OCI-LY7 (cell line): ENCODE measurements around the gene STX8. TPM values are rescaled to one million over a fixed set of nuclear protein-coding genes. Genes with fewer than 3 reads are reported as not detected.

Experiments used
- BruUV-seq: library from RNA; stranded (reverse); fragments of 400-500 nt; replicated peaks from 2 replicates; lab custom pipeline; 2021; lab: Mats Ljungman, UMichigan
- CTCF ChIA-PET: fragments of 300-600 bp; sonication (Branson Sonifier 250); formaldehyde crosslinking; loops from one replicate; lab custom pipeline; 2022; ENCODE audit warnings: antibody characterized with exemption; ENCODE audit not compliant: unreplicated experiment; lab: Charles Lee
- POLR2A ChIA-PET: fragments of 300-600 bp; sonication (Branson Sonifier 250); formaldehyde crosslinking; loops from one replicate; lab custom pipeline; 2022; ENCODE audit warnings: antibody characterized with exemption; lab: Charles Lee
- DNase-seq: peaks from one replicate; pipeline ENCODE4 v3.0.0-alpha.2; 2015; ENCODE audit warnings: low spot score
- H2AFZ ChIP-seq: fragments of 200-600 bp; sonication (generic), shearing (Covaris generic); 2 replicates; pipeline ENCODE4 v1.6.1; 2014; ENCODE audit warnings: mild to moderate bottlenecking, antibody characterized with exemption, low read length, moderate library complexity
- H3K27ac ChIP-seq: fragments of 200-600 bp; sonication (generic); 2 replicates; pipeline ENCODE4 v1.5.1; 2014; ENCODE audit warnings: mixed run types, low read depth, mild to moderate bottlenecking, moderate library complexity, low read length, inconsistent platforms; ENCODE audit not compliant: poor library complexity, severe bottlenecking
- H3K36me3 ChIP-seq: fragments of 200-600 bp; sonication (generic); 2 replicates; pipeline ENCODE4 v1.6.1; 2014; ENCODE audit warnings: mild to moderate bottlenecking, antibody characterized with exemption, low read length, moderate library complexity, mixed read lengths; ENCODE audit not compliant: insufficient read depth
- H3K4me1 ChIP-seq: fragments of 200-600 bp; sonication (generic); 2 replicates; pipeline ENCODE4 v1.5.1; 2014; ENCODE audit warnings: mild to moderate bottlenecking, low read length; ENCODE audit not compliant: insufficient read depth, poor library complexity, severe bottlenecking
- H3K4me2 ChIP-seq: fragments of 200-600 bp; sonication (generic); 2 replicates; pipeline ENCODE4 v1.6.1; 2014; ENCODE audit warnings: mild to moderate bottlenecking, low read length
- H3K4me3 ChIP-seq: fragments of 200-600 bp; sonication (generic); 2 replicates; pipeline ENCODE4 v1.5.1; 2014; ENCODE audit warnings: mild to moderate bottlenecking, low read depth, low read length; ENCODE audit not compliant: poor library complexity, severe bottlenecking
- H3K79me2 ChIP-seq: fragments of 200-600 bp; sonication (generic); 2 replicates; pipeline ENCODE4 v1.6.1; 2016; ENCODE audit warnings: low read depth, mild to moderate bottlenecking, low read length, moderate library complexity, mixed read lengths; ENCODE audit not compliant: insufficient read depth
- H3K9me2 ChIP-seq: fragments of 200-600 bp; sonication (generic); 2 replicates; pipeline ENCODE4 v1.6.1; 2016; ENCODE audit warnings: mild to moderate bottlenecking, low read length, mixed read lengths; ENCODE audit not compliant: insufficient read depth
- H3K9me3 ChIP-seq: fragments of 200-600 bp; sonication (generic); 2 replicates; pipeline ENCODE4 v1.6.1; 2014; ENCODE audit warnings: mild to moderate bottlenecking, mixed run types, low read length, mixed read lengths
- H4K20me1 ChIP-seq: fragments of 200-600 bp; sonication (generic); 2 replicates; pipeline ENCODE4 v1.6.1; 2014; ENCODE audit warnings: mild to moderate bottlenecking, antibody characterized with exemption, low read length, moderate library complexity, mixed read lengths; ENCODE audit not compliant: insufficient read depth
- CTCF ChIP-seq: fragments of 200-600 bp; sonication (generic); conservative IDR thresholded peaks from 2 replicates; pipeline ENCODE4 v1.5.1; 2014; ENCODE audit warnings: mild to moderate bottlenecking, antibody characterized with exemption, low read length, moderate library complexity, mixed read lengths
- EZH2phosphoT487 ChIP-seq: fragments of 200-600 bp; sonication (generic); IDR thresholded peaks from 2 replicates; pipeline ENCODE4 v1.6.1; 2018; ENCODE audit warnings: low read depth, borderline replicate concordance, mild to moderate bottlenecking, mixed run types, antibody characterized with exemption, low read length, moderate library complexity, mixed read lengths
- intact Hi-C: fragments of 100-400 bp; cut with micrococcal nuclease; formaldehyde crosslinking; loops from one replicate; pipeline ENCODE4 v1.10.0; 2022; ENCODE audit not compliant: unreplicated experiment
- total RNA-seq, 2 experiments: library from RNA; depleted of rRNA in 1 of 2; stranded (reverse); fragments of >200 nt in 1 of 2; shearing (Covaris generic) in 1 of 2; gene quantifications; 2 replicates each; pipeline ENCODE4 v1.2.3, GENCODE V29; 2014 to 2022

The STX8 gene
- total RNA-seq, 2 experiments from 2014 or later, result 56.7 to 69.0 TPM

- ChIA-PET POLR2A (interaction anchor here (0.9 kb wide), 1 partner anchor 10 kb away, joined by 6 read pairs; no protein-coding TSS in a partner anchor), CTCF (no interaction called here)
- Histone ChIP-seq H3K4me1 (no peaks in the 10 kb centered on the region), H3K4me3 (no peak overlapping the region), H3K36me3 (no peaks in the 10 kb centered on the region), H3K9me3 (no peaks in the 10 kb centered on the region), H3K9me2 (no peaks in the 10 kb centered on the region), H3K27ac (no peak overlapping the region), H2AFZ (no peak overlapping the region), H3K4me2 (no peak overlapping the region), H4K20me1 (no peaks in the 10 kb centered on the region), H3K79me2 (no peaks in the 10 kb centered on the region)
- BruUV-seq, result no TSS peak
- DNase-seq, result no peak
- intact Hi-C loops, result loop anchor here (10.0 kb wide), 1 partner anchor 146 kb away; no protein-coding TSS in a partner anchor
- TF ChIP-seq EZH2phosphoT487 (no peak), CTCF (no peak)
Measured at GRCh38 chr17:9408381-9408780, 167.2 kb downstream of the STX8 start.

GRCh38 chr17:9406046-9406606 is 169.5 kb downstream of the STX8 start:
- no peaks in the 10 kb centered on the region for H3K9me3 ChIP-seq
- POLR2A ChIA-PET, result interaction anchor here (0.6 kb wide), 1 partner anchor 506 kb away, joined by 3 read pairs; no protein-coding TSS in a partner anchor
- no peaks in the 10 kb centered on the region for H3K79me2 ChIP-seq
- H3K4me1 ChIP-seq, result no peaks in the 10 kb centered on the region
- H4K20me1 ChIP-seq, result no peaks in the 10 kb centered on the region
- no peak overlapping the region for H3K4me2 ChIP-seq
- CTCF ChIA-PET, result no interaction called here
- TF ChIP-seq CTCF (no peak), EZH2phosphoT487 (no peak)
- no peak for DNase-seq
- no peaks in the 10 kb centered on the region for H3K9me2 ChIP-seq
- no peak overlapping the region for H3K27ac ChIP-seq
- H3K4me3 ChIP-seq, result no peak overlapping the region
- intact Hi-C loops, result loop anchor here (10.0 kb wide), 1 partner anchor 149 kb away; no protein-coding TSS in a partner anchor
- H2AFZ ChIP-seq, result no peak overlapping the region
- H3K36me3 ChIP-seq, result no peaks in the 10 kb centered on the region
- no TSS peak for BruUV-seq

GRCh38 chr17:9403257-9403656 is 172.4 kb downstream of the STX8 start:
- DNase-seq, result no peak
- H3K4me1 ChIP-seq, result no peaks in the 10 kb centered on the region
- no peaks in the 10 kb centered on the region for H3K9me3 ChIP-seq
- intact Hi-C loops, result loop anchor here (10.0 kb wide), 1 partner anchor 152 kb away; no protein-coding TSS in a partner anchor
- TF ChIP-seq EZH2phosphoT487 (no peak), CTCF (no peak)
- H3K79me2 ChIP-seq, result no peaks in the 10 kb centered on the region
- H2AFZ ChIP-seq, result no peak overlapping the region
- no peak overlapping the region for H3K4me3 ChIP-seq
- H3K36me3 ChIP-seq, result no peaks in the 10 kb centered on the region
- BruUV-seq, result no TSS peak
- no peaks in the 10 kb centered on the region for H4K20me1 ChIP-seq
- H3K4me2 ChIP-seq, result no peak overlapping the region
- ChIA-PET POLR2A (no interaction called here), CTCF (no interaction called here)
- H3K27ac ChIP-seq, result no peak overlapping the region
- no peaks in the 10 kb centered on the region for H3K9me2 ChIP-seq
